HG03108 (cell line): ENCODE results near the gene CASP8.

ENCODE experiments used
- ATAC-seq: cut with Tn5 transposase; IDR thresholded peaks from one replicate; pipeline ENCODE4 v1.9.1; 2021; ENCODE audit warnings: moderate library complexity; ENCODE audit not compliant: unreplicated experiment

CASP8 gene

DNA sequence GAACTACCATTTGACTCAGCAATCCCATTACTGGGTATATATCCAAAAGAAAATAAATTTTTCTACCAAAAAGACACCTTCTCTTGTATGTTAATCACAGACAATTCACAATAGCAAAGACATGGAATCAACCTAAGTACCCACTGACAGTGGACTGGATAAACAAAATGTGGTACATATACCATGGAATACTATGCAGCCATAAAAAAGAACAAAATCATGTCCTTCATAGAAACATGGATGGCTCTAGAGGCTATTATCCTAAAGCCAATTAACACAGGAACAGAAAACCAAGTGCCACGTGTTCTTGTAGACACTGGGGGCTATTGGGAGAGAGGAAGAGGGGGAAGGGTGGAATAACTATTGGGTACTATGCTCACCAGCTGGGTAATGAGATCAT lies 69.1 kb downstream of the CASP8 start:
- ATAC-seq, result no peak
